Measurements from ENCODE around the gene PGAP2. TPM values are rescaled to one million over a fixed set of nuclear protein-coding genes. Genes with fewer than 3 reads are reported as not detected.

Gene PGAP2
- total and polyA plus RNA-seq, 10 of the 15 experiments (the other 5 are each of a cell fraction or from before 2014, with no cell fraction given): 12.3 to 37.4 (median 31.9) TPM

- TF ChIP-seq SKIL (IDR thresholded peaks at IDR 0.05; ENCODE audit: low read depth, poor library complexity, severe bottlenecking): no peak
- peak; percentile 73; the same call in 2 of the 3 replicates for TF ChIP-seq POU2F2 (IDR thresholded peaks at IDR 0.05; ENCODE audit: borderline replicate concordance, low read depth, low read length)
- no peak for TF ChIP-seq MAX (IDR thresholded peaks at IDR 0.05; ENCODE audit: low read depth, low read length)
- no peak for TF ChIP-seq USF2 (IDR thresholded peaks at IDR 0.05; ENCODE audit: borderline replicate concordance, low read depth, low read length)
- no peak for TF ChIP-seq ATF3 (IDR thresholded peaks at IDR 0.05; ENCODE audit: borderline replicate concordance, extremely low read depth, low read depth, low read length)
- no peak for TF ChIP-seq NR2F1 (conservative IDR thresholded peaks at IDR 0.05)
- TF ChIP-seq CHD2 (IDR thresholded peaks at IDR 0.05; ENCODE audit: borderline replicate concordance, low read depth, low read length): peak; percentile 42; the same call in 1 of the 2 replicates
- TF ChIP-seq WRNIP1 (IDR thresholded peaks at IDR 0.05; ENCODE audit: borderline replicate concordance, low read depth, low read length): peak; percentile 70; the same call in 1 of the 2 replicates
- 0 out of 2 replicates have a peak, but pooled peaks have one; percentile 49 for TF ChIP-seq SMAD5 (IDR thresholded peaks at IDR 0.05; ENCODE audit: low read depth)
- peak; percentile 82 for TF ChIP-seq MEF2B (IDR thresholded peaks at IDR 0.05; ENCODE audit: partially characterized antibody, poor library complexity, severe bottlenecking)
- TF ChIP-seq RUNX3 (IDR thresholded peaks at IDR 0.05; ENCODE audit: low read length): peak; percentile 41
- TF ChIP-seq MLLT1 (IDR thresholded peaks at IDR 0.05): peak; percentile 55; the same call in 1 of the 2 replicates
- peak; percentile 78 for TF ChIP-seq POLR2A (IDR thresholded peaks at IDR 0.05; ENCODE audit: low read depth, low read length)
- peak; percentile 46; the same call in 1 of the 2 replicates for TF ChIP-seq POLR2AphosphoS2 (IDR thresholded peaks at IDR 0.05; ENCODE audit: low read depth, low read length)
- TF ChIP-seq MEF2A (IDR thresholded peaks at IDR 0.05; ENCODE audit: insufficient read depth, low read depth, low read length): peak; percentile 92
- no peak for TF ChIP-seq CHD1 (IDR thresholded peaks at IDR 0.05; ENCODE audit: low read depth, low read length)
- TF ChIP-seq ZBTB4 (CRISPR knock-in tag; IDR thresholded peaks at IDR 0.05): no peak
These were observed 51.1 kb downstream of the PGAP2 start (continued) for GRCh38 chr11:3859373-3859881.

Data from GM12878 (cell line).